ENCODE data around the gene CYB561.

CYB561 gene

DNA sequence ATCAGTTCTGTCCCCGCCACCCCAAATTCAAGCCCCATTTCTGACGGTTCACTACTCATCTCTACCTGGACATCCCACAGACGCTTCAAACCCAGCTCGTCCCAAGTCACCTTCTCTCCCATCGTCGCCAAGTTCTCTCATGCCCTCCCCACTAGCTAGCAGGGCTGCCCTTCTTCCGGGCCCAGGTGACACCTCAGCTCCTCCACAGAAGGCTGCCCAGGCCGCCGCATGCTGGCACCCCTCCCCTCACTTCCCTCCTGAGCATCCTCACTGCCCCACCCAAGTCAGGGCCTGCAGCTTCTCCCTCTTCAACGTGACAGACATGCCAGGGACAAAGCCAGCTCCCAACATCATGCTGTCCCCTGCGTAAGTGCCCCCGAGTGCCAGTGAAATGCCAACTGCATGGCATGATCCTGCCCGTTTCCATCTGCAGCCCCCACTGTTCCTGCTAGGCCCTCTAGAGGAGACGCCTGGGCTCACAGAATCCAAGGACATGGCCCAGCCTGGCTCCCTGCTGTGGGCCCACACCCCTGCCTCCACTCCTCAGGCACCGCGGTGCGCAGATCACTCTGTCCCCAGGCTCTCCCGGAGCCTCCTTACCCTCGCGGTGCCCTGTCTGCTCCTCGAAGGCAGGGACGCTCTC lies 5.9 kb downstream of the CYB561 start:
- DNase-seq (ENCODE audit: low read depth, low spot score): no peak
- H3K4me3 ChIP-seq (ENCODE audit: low read depth, low read length): no peak overlapping the region
- CTCF ChIA-PET: interaction anchor here (1.0 to 3.3 kb wide), 4 partner anchors 13 to 172 kb away, joined by 3 to 15 read pairs (median 7); no protein-coding TSS in a partner anchor
- TF ChIP-seq, protein P1, sequence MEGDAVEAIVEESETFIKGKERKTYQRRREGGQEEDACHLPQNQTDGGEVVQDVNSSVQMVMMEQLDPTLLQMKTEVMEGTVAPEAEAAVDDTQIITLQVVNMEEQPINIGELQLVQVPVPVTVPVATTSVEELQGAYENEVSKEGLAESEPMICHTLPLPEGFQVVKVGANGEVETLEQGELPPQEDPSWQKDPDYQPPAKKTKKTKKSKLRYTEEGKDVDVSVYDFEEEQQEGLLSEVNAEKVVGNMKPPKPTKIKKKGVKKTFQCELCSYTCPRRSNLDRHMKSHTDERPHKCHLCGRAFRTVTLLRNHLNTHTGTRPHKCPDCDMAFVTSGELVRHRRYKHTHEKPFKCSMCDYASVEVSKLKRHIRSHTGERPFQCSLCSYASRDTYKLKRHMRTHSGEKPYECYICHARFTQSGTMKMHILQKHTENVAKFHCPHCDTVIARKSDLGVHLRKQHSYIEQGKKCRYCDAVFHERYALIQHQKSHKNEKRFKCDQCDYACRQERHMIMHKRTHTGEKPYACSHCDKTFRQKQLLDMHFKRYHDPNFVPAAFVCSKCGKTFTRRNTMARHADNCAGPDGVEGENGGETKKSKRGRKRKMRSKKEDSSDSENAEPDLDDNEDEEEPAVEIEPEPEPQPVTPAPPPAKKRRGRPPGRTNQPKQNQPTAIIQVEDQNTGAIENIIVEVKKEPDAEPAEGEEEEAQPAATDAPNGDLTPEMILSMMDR (IDR thresholded peaks at IDR 0.05; ENCODE audit: insufficient read depth, low read length, missing control alignments): no peak
- POLR2A ChIA-PET: no interaction called here

DNA sequence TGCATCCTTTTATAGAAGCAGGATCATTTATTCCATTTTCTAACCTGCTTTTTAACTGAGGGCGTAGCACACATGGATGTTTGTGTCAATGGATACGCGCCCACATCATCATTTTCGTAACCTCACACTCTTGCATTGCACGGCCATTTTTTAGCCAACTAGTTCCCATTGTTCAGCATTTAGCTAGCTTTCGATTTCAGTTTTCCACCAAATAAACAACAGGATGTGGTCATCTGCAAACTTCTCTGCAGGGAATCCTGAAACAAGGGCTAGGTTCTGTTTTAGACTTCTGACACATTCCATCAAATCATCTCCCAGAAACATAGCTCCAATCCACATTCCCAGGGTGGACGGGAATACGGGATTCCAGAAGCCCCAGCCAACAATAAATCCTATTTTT lies 6.4 kb downstream of the CYB561 start:
- DNase-seq (ENCODE audit: low read depth, low spot score): no peak
- no peak overlapping the region for H3K4me3 ChIP-seq (ENCODE audit: low read depth, low read length)
- ChIA-PET POLR2A (no interaction called here), CTCF (interaction anchor here (1.0 to 3.3 kb wide), 4 partner anchors 13 to 173 kb away, joined by 3 to 15 read pairs (median 7); no protein-coding TSS in a partner anchor)
- TF ChIP-seq, protein P1 (IDR thresholded peaks at IDR 0.05; ENCODE audit: insufficient read depth, low read length, missing control alignments): no peak

DNA sequence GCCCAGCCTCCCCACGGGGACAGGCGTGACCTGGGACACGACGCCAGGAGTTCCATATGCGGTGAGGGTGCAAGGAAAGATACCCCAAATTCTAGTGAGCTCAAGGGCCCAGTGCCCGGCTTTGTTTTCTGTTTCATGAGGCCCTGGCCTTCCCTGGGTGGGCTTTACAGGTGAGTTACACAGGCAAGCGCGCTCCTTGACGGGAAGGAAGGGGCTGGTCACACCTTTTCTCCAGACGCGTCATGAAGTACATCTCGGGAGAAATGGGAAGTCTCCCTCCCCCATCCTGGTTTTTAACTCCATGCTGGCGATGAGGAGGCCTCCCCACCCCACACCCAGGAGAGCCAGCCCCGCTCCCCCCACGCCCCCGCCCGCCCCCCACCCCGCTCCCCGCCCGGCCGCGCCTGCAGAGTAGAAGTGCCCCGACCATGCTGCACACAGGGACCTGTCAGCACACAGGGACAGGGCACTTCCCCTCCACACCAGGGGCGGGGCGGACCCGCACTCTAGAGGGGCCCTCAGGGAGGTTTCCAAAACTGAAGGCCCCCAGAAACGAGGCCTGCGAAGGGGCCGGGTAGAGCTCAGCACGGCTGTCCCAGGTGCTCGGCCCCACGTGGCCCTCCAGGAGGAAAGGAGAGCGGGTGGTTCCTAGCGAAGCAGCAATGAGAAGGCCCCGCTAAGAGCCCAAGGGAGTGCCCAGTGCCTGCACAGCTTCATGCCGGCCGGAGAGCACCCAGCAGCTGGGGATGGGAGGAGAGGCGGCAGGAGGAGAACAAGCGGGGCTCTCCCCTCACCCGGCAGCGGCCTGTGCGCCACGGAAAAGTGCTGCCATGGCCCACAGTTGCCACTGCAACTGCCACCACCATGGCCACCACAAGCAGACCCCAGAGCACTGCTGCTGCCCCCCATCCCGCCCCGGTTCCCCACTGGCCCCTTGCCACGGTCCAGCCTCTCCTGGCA lies 7.7 kb downstream of the CYB561 start:
- ChIA-PET CTCF (interaction anchor here (0.8 to 3.3 kb wide), 4 partner anchors 12 to 174 kb away, joined by 3 to 15 read pairs (median 6); no protein-coding TSS in a partner anchor), POLR2A (no interaction called here)
- H3K4me3 ChIP-seq (ENCODE audit: low read depth, low read length): no peak overlapping the region

DNA sequence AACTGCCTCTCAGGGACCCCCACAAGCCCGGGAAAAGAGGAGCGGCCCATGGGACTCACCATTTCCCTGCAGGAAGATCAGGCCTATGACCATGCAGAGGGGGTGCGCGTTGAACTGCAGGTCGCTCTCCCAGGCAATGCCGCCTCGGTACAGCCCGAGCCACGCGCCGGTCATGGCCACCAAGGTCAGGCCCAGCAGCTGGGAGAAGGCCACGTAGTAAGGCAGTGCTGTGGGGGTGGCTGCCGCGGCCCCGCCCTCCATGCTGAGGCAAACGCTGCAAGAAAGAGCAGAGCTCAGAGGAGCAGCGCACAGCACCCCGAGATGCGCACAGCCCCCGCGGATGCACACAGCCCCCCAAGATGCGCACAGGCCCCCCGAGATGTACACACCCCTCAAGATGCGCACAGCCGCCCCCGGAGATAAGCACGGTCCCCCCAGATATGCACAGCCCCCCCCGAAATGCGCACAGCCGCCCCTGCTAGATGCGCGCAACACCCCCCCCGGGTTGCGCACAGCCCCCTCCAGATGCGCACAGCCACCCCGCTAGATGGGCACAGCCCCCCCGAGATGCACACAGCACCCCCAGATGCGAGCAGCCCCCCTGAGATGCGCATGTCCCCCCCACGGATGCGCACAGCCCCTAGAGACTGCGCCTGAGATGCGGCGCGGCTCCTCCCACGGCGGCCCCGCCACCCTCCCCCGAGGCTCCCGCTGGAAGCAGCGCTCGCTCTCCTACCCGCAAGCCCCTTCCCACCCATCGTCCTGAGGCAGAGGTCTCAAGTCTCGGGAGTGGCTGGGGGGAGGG lies 8.6 kb downstream of the CYB561 start:
- CTCF ChIA-PET: interaction anchor here (0.6 to 7.2 kb wide), 5 partner anchors 8 to 175 kb away, joined by 3 to 90 read pairs (median 24); partner anchors contain the start of genes ACE and CYB561
- TF ChIP-seq, protein P1 (IDR thresholded peaks at IDR 0.05; ENCODE audit: insufficient read depth, low read length, missing control alignments): no peak
- H3K4me3 ChIP-seq (ENCODE audit: low read depth, low read length): no peak overlapping the region
- POLR2A ChIA-PET: no interaction called here
- DNase-seq (ENCODE audit: low read depth, low spot score): no peak

More for the DNA sequence above, 7.7 kb downstream of the CYB561 start:
- TF ChIP-seq, protein P1 (IDR thresholded peaks at IDR 0.05; ENCODE audit: insufficient read depth, low read length, missing control alignments): no peak
- no peak for DNase-seq (ENCODE audit: low read depth, low spot score)

DNA sequence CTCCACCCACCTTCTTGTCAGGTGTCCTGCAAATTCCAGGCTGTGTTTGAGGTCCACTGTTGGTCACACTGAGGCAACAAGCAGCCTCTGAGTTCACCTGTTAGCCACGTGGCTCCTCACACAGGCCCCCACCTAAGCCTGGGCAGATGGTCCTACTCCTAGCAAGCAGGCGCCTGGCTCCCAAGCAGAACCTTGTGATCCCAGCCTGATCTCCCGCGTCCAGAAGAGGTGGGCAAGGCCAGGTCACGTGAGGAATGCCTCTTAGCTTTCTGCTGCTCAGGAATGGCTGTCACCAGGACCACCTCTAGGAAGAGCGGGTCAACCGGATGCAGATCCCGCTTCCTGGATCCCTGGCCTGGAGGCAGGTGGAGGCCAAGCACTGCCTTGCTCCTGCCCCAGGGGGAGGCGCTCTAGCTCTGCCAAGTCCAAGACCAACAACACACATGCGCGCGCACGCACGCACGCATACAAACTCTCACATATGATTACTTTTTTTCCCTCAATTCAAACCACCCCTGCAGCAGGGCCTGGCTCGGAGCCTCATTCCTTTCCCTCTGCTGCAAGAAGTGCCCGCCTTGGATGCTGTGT lies 9.5 kb downstream of the CYB561 start:
- POLR2A ChIA-PET: no interaction called here

More for the DNA sequence above, 9.5 kb downstream of the CYB561 start:
- no peak overlapping the region for H3K4me3 ChIP-seq (ENCODE audit: low read depth, low read length)
- TF ChIP-seq, protein P1 (IDR thresholded peaks at IDR 0.05; ENCODE audit: insufficient read depth, low read length, missing control alignments): no peak
- DNase-seq (ENCODE audit: low read depth, low spot score): no peak
- CTCF ChIA-PET: interaction anchor here (0.6 to 15.7 kb wide), 5 partner anchors 9 to 176 kb away, joined by 3 to 398 read pairs (median 30); partner anchors contain the start of genes ACE and CYB561
